ENCODE measurements around the gene RASAL2. TPM values are rescaled to one million over a fixed set of nuclear protein-coding genes. Genes with fewer than 3 reads are reported as not detected.

RASAL2 gene
- total and polyA plus RNA-seq, 2 experiments from 2014 or later = 16.0 to 42.2 TPM

DNA sequence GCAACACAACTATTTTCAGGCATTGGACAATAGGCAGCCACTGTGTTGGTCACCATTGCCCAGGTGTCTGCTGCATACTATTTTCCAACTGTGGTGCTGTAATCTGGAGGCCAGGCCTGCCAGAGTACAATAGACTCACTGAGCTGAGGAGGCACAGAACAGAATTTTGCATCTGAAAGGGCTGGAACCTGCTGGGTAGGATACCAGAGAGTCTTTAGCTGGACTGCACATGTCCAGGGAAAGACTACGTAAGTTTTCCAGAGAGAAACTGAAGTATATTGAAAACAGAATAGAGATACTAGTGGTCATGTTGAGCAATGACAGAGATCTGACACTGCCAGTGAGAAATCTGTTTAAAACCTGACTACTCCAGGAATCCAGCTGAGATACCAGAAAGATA, 200.8 kb downstream of the RASAL2 start:
- H3K4me3 Mint-ChIP-seq = no peak overlapping the region
- Histone ChIP-seq H3K27me3 (ENCODE audit: insufficient read depth) (no peaks in the 10 kb centered on the region), H4K20me1 (replicated peaks; ENCODE audit: insufficient read depth) (no peaks in the 10 kb centered on the region), H3K4me1 (ENCODE audit: insufficient read depth) (peaks cover 27% of the 10 kb centered on the region), H3K4me2 (peak overlapping the region; percentile 41; the same call in 1 of the 2 replicates), H3K79me2 (replicated peaks; ENCODE audit: insufficient read depth) (peaks cover 45% of the 10 kb centered on the region), H3K27ac (ENCODE audit: low read depth) (peak overlapping the region; percentile 64; the same call in 1 of the 2 replicates), H3K4me3 (no peak overlapping the region), H3K36me3 (ENCODE audit: insufficient read depth) (no peaks in the 10 kb centered on the region), H3K9me2 (ENCODE audit: insufficient read depth) (no peaks in the 10 kb centered on the region), H3F3A (replicated peaks; ENCODE audit: low read depth) (no peaks in the 10 kb centered on the region), H2AFZ (no peak overlapping the region)
- peaks cover 9% of the 10 kb centered on the region for H3K27me3 Mint-ChIP-seq (ENCODE audit: insufficient read depth, low read depth, poor library complexity)
- H3K4me1 Mint-ChIP-seq = peaks cover 31% of the 10 kb centered on the region
- DNase-seq (ENCODE audit: low spot score) (no peak), ATAC-seq (peak; percentile 71)
- peak overlapping the region; percentile 40 for H3K27ac Mint-ChIP-seq
- TF ChIP-seq, protein P1, sequence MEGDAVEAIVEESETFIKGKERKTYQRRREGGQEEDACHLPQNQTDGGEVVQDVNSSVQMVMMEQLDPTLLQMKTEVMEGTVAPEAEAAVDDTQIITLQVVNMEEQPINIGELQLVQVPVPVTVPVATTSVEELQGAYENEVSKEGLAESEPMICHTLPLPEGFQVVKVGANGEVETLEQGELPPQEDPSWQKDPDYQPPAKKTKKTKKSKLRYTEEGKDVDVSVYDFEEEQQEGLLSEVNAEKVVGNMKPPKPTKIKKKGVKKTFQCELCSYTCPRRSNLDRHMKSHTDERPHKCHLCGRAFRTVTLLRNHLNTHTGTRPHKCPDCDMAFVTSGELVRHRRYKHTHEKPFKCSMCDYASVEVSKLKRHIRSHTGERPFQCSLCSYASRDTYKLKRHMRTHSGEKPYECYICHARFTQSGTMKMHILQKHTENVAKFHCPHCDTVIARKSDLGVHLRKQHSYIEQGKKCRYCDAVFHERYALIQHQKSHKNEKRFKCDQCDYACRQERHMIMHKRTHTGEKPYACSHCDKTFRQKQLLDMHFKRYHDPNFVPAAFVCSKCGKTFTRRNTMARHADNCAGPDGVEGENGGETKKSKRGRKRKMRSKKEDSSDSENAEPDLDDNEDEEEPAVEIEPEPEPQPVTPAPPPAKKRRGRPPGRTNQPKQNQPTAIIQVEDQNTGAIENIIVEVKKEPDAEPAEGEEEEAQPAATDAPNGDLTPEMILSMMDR (conservative IDR thresholded peaks at IDR 0.05; ENCODE audit: low read depth in 2 of 2) = peak in 1 of 2 experiments; percentile 43; a peak in 2 of 4 replicates
- TF ChIP-seq ETS1 (IDR thresholded peaks at IDR 0.05) = no peak
- H3K36me3 Mint-ChIP-seq (ENCODE audit: low read depth) = peaks cover 10% of the 10 kb centered on the region
- H3K9me3 Mint-ChIP-seq = no peaks in the 10 kb centered on the region

DNA sequence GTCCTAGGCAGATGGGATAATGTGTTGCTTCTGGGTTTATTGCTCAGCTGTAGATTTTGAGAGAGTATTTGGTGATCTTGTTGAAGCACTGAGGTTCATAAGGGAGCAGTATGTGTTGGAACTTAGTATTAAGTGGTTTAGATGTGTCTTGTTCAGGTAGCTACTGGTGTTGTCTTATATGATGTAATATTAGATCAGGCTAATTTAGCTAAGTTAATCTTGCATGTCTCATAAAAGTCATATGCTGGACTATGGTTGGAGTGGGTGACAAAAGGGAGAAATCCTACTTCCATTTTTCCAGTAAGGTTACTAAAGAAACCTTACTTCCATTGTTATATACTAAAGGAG, 206.4 kb downstream of the RASAL2 start:
- no peak for DNase-seq (ENCODE audit: low spot score)
- 0 out of 2 replicates have a peak overlapping the region, but pooled peaks have one; percentile 3 for H3K27ac ChIP-seq (ENCODE audit: low read depth)
- H3K4me3 Mint-ChIP-seq = no peak overlapping the region
- H3K27me3 ChIP-seq (ENCODE audit: insufficient read depth) = no peaks in the 10 kb centered on the region
- no peaks in the 10 kb centered on the region for H4K20me1 ChIP-seq (replicated peaks; ENCODE audit: insufficient read depth)
- no peaks in the 10 kb centered on the region for H3F3A ChIP-seq (replicated peaks; ENCODE audit: low read depth)
- peaks cover 2% of the 10 kb centered on the region for H3K27me3 Mint-ChIP-seq (ENCODE audit: insufficient read depth, low read depth, poor library complexity)
- H3K4me3 ChIP-seq = no peak overlapping the region
- no peak for ATAC-seq
- no peak overlapping the region for H2AFZ ChIP-seq
- H3K36me3 ChIP-seq (ENCODE audit: insufficient read depth) = no peaks in the 10 kb centered on the region
- no peaks in the 10 kb centered on the region for H3K9me2 ChIP-seq (ENCODE audit: insufficient read depth)
- H3K4me2 ChIP-seq = no peak overlapping the region
- H3K36me3 Mint-ChIP-seq (ENCODE audit: low read depth) = peaks cover 6% of the 10 kb centered on the region; the same call in 2 of the 3 replicates
- H3K79me2 ChIP-seq (replicated peaks; ENCODE audit: insufficient read depth) = peaks cover 60% of the 10 kb centered on the region
- no peaks in the 10 kb centered on the region for H3K9me3 Mint-ChIP-seq
- peak overlapping the region; percentile 87 for H3K27ac Mint-ChIP-seq
- peaks cover 17% of the 10 kb centered on the region for H3K4me1 Mint-ChIP-seq
- peaks cover 20% of the 10 kb centered on the region for H3K4me1 ChIP-seq (ENCODE audit: insufficient read depth)
- TF ChIP-seq STAT1 (IDR thresholded peaks at IDR 0.05; ENCODE audit: unreplicated experiment) = no peak
- no peak for TF ChIP-seq ZNF114 (CRISPR knock-in tag; IDR thresholded peaks at IDR 0.05)
- TF ChIP-seq CREB1 (CRISPR knock-in tag; IDR thresholded peaks at IDR 0.05; ENCODE audit: low read depth) = no peak
- no peak for TF ChIP-seq ETS1 (IDR thresholded peaks at IDR 0.05)
- TF ChIP-seq, protein P1 (conservative IDR thresholded peaks at IDR 0.05; ENCODE audit: low read depth in 2 of 2) = no peak
- TF ChIP-seq EZH2phosphoT487 (IDR thresholded peaks at IDR 0.05; ENCODE audit: unreplicated experiment) = no peak
- no peak for TF ChIP-seq ZNF462 (CRISPR knock-in tag; IDR thresholded peaks at IDR 0.05)
- TF ChIP-seq EZH2 (IDR thresholded peaks at IDR 0.05; ENCODE audit: low read depth, unreplicated experiment) = no peak

All from GM23338 (cell line).